Measurements from ENCODE around the gene MX1. TPM values are rescaled to one million over a fixed set of nuclear protein-coding genes. Genes with fewer than 3 reads are reported as not detected.

The MX1 gene
- total RNA-seq, 2 experiments from 2014 or later: 23.9 to 24.7 TPM

DNA sequence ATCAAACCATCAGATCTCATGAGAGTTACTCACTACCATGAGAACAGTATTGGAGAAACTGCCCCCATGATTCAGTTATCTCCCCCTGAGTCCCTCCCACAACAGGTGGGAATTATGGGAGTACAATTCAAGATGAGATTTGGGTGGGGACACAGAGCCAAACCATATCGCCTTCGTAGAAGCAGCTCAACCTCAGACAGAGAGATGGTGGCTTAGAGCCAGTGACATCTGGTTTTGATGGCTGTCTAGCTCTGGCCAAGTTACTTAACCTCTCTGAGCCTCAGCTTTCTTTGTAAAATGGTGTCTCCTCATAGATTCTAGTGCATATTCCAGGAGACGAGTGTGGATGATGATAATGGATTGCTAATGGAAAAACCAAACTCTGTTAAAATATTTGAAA is 27.2 kb downstream of the MX1 start:
- Histone ChIP-seq H2AFZ (ENCODE audit: low read length) (no peak overlapping the region), H3K4me2 (ENCODE audit: low read length) (no peak overlapping the region), H3K4me1 (ENCODE audit: insufficient read depth, low read length, poor library complexity, severe bottlenecking) (no peaks in the 10 kb centered on the region), H3K9me3 (ENCODE audit: low read length) (no peaks in the 10 kb centered on the region), H3K36me3 (ENCODE audit: insufficient read depth, low read length) (no peaks in the 10 kb centered on the region; the same call in 1 of the 2 replicates), H3K79me2 (ENCODE audit: insufficient read depth, low read depth, low read length) (no peaks in the 10 kb centered on the region), H4K20me1 (ENCODE audit: insufficient read depth, low read length) (no peaks in the 10 kb centered on the region), H3K27ac (ENCODE audit: low read depth, low read length, poor library complexity, severe bottlenecking) (no peak overlapping the region), H3K9me2 (ENCODE audit: insufficient read depth, low read length) (no peaks in the 10 kb centered on the region), H3K4me3 (ENCODE audit: low read depth, low read length, poor library complexity, severe bottlenecking) (no peak overlapping the region)
- BruUV-seq (replicated peaks): no TSS peak
- ChIA-PET CTCF (ENCODE audit: unreplicated experiment) (no interaction called here), POLR2A (no interaction called here)
- TF ChIP-seq, protein P1, sequence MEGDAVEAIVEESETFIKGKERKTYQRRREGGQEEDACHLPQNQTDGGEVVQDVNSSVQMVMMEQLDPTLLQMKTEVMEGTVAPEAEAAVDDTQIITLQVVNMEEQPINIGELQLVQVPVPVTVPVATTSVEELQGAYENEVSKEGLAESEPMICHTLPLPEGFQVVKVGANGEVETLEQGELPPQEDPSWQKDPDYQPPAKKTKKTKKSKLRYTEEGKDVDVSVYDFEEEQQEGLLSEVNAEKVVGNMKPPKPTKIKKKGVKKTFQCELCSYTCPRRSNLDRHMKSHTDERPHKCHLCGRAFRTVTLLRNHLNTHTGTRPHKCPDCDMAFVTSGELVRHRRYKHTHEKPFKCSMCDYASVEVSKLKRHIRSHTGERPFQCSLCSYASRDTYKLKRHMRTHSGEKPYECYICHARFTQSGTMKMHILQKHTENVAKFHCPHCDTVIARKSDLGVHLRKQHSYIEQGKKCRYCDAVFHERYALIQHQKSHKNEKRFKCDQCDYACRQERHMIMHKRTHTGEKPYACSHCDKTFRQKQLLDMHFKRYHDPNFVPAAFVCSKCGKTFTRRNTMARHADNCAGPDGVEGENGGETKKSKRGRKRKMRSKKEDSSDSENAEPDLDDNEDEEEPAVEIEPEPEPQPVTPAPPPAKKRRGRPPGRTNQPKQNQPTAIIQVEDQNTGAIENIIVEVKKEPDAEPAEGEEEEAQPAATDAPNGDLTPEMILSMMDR (conservative IDR thresholded peaks at IDR 0.05; ENCODE audit: low read length): no peak
- TF ChIP-seq EZH2phosphoT487 (IDR thresholded peaks at IDR 0.05; ENCODE audit: borderline replicate concordance, low read depth, low read length): no peak
- intact Hi-C loops (cut with micrococcal nuclease; ENCODE audit: unreplicated experiment): no loop called here
- DNase-seq (ENCODE audit: low spot score): no peak

DNA sequence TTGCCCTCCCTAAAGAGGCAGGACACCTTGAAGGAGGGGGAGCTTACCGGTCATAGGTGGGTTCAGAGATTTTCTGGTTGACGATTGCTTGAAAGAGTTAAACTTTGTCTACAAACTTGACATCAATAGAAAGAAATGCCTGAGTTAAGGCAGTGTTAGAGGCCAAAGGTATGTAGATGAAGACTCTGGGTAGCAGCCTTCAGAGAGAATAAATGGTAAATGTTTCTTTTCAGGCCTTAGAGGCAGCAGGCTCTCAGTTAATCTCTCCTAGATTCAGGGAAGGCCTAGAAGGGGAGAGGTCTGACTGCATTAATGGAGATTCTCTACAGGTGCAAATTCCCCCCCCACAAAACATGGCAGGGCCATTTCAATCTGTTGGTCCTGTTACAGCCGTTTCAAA is 27.7 kb downstream of the MX1 start:
- H3K9me2 ChIP-seq (ENCODE audit: insufficient read depth, low read length): no peaks in the 10 kb centered on the region
- ChIA-PET POLR2A (interaction anchor here (1.5 kb wide), 1 partner anchor 10 kb away, joined by 6 read pairs; no protein-coding TSS in a partner anchor), CTCF (ENCODE audit: unreplicated experiment) (no interaction called here)
- DNase-seq (ENCODE audit: low spot score): no peak
- H4K20me1 ChIP-seq (ENCODE audit: insufficient read depth, low read length): no peaks in the 10 kb centered on the region
- no peak overlapping the region for H3K4me2 ChIP-seq (ENCODE audit: low read length)
- no peaks in the 10 kb centered on the region; the same call in 1 of the 2 replicates for H3K36me3 ChIP-seq (ENCODE audit: insufficient read depth, low read length)
- H3K27ac ChIP-seq (ENCODE audit: low read depth, low read length, poor library complexity, severe bottlenecking): no peak overlapping the region
- H3K4me1 ChIP-seq (ENCODE audit: insufficient read depth, low read length, poor library complexity, severe bottlenecking): no peaks in the 10 kb centered on the region
- no peak overlapping the region for H2AFZ ChIP-seq (ENCODE audit: low read length)
- no peaks in the 10 kb centered on the region for H3K79me2 ChIP-seq (ENCODE audit: insufficient read depth, low read depth, low read length)
- intact Hi-C loops (cut with micrococcal nuclease; ENCODE audit: unreplicated experiment): no loop called here
- no peak overlapping the region for H3K4me3 ChIP-seq (ENCODE audit: low read depth, low read length, poor library complexity, severe bottlenecking)
- BruUV-seq (replicated peaks): no TSS peak
- TF ChIP-seq, protein P1 (conservative IDR thresholded peaks at IDR 0.05; ENCODE audit: low read length): no peak
- no peaks in the 10 kb centered on the region for H3K9me3 ChIP-seq (ENCODE audit: low read length)

DNA sequence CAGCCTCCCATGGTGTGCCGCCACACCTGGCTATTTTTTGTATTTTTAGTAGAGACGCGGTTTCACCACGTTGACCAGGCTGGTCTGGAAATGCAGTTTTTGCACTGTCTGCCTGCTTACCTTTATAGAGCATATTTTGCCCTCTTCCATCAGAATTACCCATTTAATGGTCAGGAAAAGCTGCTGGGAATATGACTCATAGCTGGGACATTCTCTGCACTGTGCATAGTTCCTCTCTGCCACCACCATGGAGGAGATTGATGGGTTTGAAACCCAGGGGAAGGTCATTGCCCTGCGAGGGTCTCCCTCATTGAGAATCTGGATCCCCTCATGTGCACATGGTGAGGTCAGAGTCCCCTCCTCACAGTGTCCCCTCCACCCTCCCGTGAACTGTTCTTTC is 32.1 kb downstream of the MX1 start:
- Histone ChIP-seq H3K79me2 (ENCODE audit: insufficient read depth, low read depth, low read length) (no peaks in the 10 kb centered on the region), H3K9me3 (ENCODE audit: low read length) (no peaks in the 10 kb centered on the region), H3K4me1 (ENCODE audit: insufficient read depth, low read length, poor library complexity, severe bottlenecking) (no peaks in the 10 kb centered on the region), H3K27ac (ENCODE audit: low read depth, low read length, poor library complexity, severe bottlenecking) (no peak overlapping the region), H3K4me2 (ENCODE audit: low read length) (no peak overlapping the region), H3K36me3 (ENCODE audit: insufficient read depth, low read length) (no peaks in the 10 kb centered on the region), H3K9me2 (ENCODE audit: insufficient read depth, low read length) (no peaks in the 10 kb centered on the region), H3K4me3 (ENCODE audit: low read depth, low read length, poor library complexity, severe bottlenecking) (no peak overlapping the region), H4K20me1 (ENCODE audit: insufficient read depth, low read length) (no peaks in the 10 kb centered on the region), H2AFZ (ENCODE audit: low read length) (no peak overlapping the region)
- CTCF ChIA-PET (ENCODE audit: unreplicated experiment): no interaction called here
- POLR2A ChIA-PET: no interaction called here
- intact Hi-C loops (cut with micrococcal nuclease; ENCODE audit: unreplicated experiment): no loop called here
- TF ChIP-seq, protein P1 (conservative IDR thresholded peaks at IDR 0.05; ENCODE audit: low read length): no peak
- TF ChIP-seq EZH2phosphoT487 (IDR thresholded peaks at IDR 0.05; ENCODE audit: borderline replicate concordance, low read depth, low read length): no peak
- BruUV-seq (replicated peaks): no TSS peak
- no peak for DNase-seq (ENCODE audit: low spot score)

Measured in OCI-LY7 (cell line).